Activated CD8-positive, alpha-beta memory T cell treated with anti-CD3 and anti-CD28 coated beads, Interleukin-2, amount 50 U/mL, for 1 hour (primary cell): ENCODE measurements around the gene PELO.
"Not testable (repeated sequence)": the region's sequence is repeated elsewhere in the genome, so short reads cannot be mapped to it uniquely, and the experiment has no call there.

Experiments
- DNase-seq: peaks from one replicate; pipeline ENCODE4 v3.0.0-alpha.2; 2020; ENCODE audit errors: extremely low read depth

Gene PELO, protein sequence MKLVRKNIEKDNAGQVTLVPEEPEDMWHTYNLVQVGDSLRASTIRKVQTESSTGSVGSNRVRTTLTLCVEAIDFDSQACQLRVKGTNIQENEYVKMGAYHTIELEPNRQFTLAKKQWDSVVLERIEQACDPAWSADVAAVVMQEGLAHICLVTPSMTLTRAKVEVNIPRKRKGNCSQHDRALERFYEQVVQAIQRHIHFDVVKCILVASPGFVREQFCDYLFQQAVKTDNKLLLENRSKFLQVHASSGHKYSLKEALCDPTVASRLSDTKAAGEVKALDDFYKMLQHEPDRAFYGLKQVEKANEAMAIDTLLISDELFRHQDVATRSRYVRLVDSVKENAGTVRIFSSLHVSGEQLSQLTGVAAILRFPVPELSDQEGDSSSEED

DNA sequence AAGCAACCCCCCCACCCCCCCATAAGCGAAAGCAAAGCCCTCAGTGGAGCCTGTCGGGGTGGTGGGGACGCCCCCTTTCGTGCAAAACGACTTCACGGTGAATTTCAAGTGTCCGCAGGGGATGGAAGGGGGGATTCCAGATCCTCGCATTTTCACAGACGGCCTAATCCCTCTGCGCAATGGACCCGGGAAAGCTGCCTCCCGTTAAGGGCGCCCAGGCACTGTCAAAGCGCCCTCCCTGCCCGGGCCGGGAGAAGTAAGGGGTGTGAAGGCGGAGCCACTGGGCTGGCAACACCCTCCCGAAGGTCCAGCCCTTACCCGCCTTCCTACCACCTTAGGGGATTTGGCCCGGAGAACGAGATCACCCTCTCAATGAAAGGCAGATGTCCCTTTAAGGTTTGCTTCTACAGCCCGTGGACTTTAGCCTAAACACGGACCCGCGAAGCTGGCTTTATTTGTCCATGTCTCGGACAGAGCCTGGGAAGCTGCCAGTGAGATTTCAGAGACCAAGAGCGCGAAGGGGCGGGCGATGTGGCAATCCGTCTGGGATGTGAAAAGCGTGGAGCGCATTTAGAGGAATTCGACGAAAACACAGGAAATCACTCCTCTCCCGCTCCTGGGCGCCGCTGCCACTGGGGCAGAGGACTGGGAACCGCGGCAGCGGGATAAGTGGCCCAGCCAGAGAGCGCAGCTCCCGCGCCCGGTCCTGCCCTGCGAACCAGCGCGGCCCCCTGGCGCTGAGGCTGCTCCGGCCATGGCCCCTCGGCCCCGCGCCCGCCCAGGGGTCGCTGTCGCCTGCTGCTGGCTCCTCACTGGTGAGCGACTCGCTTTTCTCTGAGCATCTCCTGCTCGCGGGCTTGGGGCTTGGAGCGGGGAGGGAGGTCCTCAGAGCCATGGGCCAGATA lies at the start of gene PELO, which contains the start of gene ITGA1:
PELO (plus strand) TSS at position 317 of the 905 bp plus-strand sequence. CDS start 12,479 bp downstream, outside the sequence.
ITGA1 (plus strand) TSS at position 317 of the 905 bp plus-strand sequence; CDS start at position 755, 438 bp downstream.
- DNase-seq, result no peak

DNA sequence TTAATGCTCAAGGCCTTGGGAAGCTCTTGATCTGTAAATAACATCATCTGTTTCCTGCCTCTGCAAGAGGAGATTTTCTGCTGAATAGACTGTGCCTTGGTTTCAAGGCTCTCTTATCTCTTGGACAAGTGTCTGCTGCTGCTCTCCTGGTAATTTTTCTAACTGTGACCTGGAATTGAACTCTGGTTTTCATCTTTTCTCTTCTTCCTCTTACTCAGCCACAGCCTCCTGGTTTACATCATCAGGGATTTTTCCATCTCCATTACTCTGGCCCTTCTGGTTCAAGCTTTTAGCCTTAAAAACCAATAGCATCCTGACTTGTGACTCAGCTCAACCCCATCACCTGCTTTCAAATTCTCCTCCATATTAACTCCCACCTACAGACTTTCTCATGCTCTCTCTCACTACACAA lies 49.6 kb upstream of the PELO start:
- DNase-seq, result no peak

DNA sequence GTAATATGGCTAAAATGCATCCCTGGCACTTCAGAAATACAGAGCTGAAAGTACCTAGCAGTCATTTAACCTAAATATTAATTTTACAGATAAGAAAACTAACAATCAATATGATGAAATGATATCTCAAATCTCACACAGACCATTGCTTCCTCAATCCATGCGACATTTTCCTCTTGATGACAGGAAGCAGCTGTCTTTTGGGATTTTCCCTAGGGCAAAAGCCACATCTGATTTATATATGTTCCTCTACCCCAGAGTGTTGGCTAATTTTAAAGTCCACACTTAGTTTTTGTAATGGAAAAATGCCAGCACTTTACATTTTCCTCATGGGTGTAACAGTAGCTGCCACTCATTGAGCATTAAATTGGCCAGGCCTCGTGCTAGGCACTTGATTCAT lies 47.7 kb upstream of the PELO start:
- DNase-seq, result no peak

- no peak for DNase-seq
Observed at GRCh38 chr5:52743012-52743411, 44.7 kb upstream of the PELO start.

GRCh38 chr5:52743529-52743928 lies 44.2 kb upstream of the PELO start:
- no peak for DNase-seq

GRCh38 chr5:52743970-52744369 lies 43.7 kb upstream of the PELO start:
- no peak for DNase-seq

- DNase-seq, result not testable (repeated sequence)
Observed at GRCh38 chr5:52744867-52745458, 42.8 kb upstream of the PELO start.

DNA sequence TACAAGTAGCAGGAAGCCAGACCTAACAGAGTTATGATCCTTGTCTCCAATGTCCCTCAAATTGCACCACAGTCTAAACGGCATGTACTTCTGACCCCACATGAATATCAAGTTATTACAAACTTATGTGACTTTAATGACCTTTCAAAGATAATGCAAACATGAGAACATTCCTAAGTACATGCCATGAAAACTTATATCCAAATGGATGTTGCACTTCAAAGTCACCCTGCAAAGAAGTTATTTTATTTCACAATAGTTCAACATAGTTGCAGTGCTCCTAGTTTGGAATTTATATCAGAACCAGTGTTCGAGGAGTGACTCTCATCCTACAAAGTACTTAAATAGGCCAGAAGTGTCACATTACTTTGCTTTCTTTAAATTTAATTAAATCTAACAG lies 41.2 kb upstream of the PELO start:
- no peak for DNase-seq

DNA sequence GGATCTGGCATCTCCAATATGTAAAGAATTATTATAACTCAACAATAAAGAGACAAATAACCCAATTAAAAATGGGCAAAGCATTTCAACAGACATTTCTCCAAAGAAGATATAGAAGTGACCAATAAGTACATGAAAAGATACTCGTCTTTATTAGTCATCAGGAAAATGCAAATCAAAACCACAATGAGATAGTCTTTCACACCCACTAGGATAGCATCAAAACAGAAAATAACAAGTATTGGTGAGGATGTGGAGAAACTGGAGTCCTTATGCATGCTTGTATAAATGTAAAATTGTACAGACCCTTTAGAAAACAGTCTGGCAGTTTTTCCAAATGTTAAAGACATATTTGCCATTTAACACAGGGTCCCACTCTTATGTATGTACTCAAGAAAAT lies 39.1 kb upstream of the PELO start:
- no peak for DNase-seq

- DNase-seq, result no peak
Observed at GRCh38 chr5:52749666-52750065, 38.0 kb upstream of the PELO start.

GRCh38 chr5:52751137-52751536 lies 36.6 kb upstream of the PELO start:
- DNase-seq, result no peak

GRCh38 chr5:52754051-52754450 lies 33.7 kb upstream of the PELO start:
- no peak for DNase-seq

- DNase-seq, result no peak
Observed at GRCh38 chr5:52757527-52757926, 30.2 kb upstream of the PELO start.

DNA sequence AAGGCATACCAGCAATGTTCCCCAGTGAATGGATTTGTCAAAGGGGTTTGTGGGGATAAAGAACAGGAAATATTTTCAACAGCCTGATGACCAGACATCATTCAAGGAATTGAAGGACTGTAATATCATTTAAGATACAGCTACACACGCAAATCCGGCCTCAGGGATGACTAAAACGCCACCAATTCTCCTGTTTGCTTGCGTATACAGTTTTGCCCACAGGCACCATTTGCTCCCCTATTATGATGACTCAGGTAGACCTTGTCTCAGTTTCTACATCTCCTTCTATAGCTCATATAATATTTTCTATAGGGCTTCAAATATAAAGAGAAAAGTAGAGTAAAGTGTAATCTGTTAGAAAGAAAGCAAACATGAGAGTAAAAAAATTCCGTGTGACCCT lies 29.7 kb upstream of the PELO start:
- DNase-seq, result no peak

DNA sequence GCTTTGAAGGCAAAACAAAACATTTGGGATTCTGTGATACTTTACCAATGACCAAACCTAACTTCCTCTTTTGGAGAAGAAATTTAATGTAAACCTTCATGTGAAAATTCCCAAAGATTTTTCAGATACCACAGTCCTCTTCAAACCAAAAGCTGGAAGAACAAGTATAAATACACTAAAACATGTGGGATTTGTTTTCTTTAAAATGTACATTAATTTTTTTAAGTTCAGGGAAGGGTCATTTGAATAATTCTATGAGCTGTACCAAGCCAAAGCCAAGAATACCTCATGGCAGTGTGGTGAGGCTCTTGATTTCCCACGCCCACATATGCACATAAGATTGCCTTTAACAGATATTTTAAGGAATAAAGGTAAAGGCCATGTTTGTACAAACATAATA lies 28.4 kb upstream of the PELO start:
- no peak for DNase-seq

DNA sequence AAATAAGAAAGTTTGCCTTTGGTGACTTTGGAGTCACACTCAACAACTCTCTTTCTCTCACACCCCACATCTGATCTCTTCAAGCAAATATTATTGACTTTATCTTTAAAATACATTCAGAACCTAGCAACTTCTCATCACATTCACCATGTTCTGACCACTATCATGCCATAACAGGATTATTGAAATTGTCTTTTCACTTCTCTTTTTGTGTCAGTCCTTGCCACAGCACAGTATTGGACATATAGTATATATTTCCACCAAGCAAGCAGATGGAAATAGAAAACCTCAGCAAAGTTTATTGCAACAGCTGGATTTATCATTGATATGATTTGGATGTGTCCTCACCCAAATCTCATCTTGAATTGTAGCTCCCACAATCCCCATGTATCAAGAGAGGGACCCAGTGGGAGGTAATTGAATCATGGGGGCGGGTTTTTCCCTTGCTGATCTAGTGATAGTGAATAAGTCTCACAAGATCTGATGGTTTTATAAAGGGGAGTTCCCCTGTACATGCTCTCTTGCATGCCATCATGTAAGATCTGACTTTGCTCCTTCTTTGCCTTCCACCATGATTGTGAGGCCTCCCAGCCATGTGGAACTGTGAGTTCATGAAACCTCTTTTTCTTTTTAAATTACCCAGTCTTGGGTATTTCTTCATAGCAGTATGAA lies 26.9 kb upstream of the PELO start:
- no peak for DNase-seq

DNA sequence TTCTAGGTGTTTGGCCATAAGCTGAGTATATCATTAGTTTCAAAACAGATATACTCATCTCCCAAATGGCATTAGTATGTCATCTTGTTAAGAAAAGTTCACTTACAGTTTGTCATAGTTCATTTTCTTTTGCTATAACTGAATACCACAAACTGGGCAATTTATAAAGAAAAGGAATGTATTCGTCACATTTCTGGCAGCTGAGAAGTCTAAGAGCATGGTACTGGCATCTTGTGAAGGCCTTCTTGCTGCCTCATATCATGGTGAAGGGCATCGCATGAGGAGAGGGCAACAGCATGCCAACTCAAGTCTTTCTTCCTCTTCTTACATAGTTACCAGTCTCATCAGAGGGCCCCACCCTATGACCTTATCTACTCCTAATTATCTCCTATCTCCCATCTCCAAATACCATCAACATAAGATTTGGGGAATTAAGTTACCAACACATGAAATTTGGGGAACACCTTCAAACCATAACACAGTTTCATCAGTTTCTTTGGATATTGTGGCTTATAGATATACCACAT lies 20.4 kb upstream of the PELO start:
- DNase-seq, result no peak

DNA sequence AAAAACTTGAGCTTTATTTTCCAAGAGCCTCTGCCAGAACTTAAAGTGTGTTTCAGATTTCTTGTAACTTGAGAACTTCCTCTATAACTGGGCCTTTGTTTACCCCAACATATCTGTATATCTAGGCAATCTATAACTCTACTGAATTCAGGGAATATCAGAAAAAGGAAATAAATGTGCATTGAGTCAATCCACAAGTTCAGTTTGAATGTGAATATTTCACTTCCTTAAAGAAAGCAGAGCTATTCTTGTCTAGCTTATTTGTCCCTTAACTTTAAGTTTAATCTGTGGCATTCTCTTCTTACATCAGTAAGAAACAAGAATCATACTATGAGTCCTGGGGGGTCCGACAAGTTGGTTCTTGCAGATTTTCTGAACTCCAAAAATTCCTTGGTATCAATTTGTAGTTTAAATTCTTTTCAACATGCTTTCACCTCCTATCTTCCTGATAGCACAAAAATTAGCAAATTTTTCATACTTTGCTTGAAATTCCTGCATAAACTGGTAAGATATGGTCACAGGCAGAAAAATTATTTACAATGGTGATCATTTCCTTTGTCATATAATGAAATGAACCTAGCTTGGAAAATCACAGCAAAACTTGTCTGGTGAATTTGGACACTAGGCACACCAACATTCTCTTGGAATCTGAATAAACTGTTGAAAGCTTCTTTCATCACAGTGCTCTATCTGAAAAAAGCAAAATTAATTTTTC lies 19.8 kb upstream of the PELO start:
- no peak for DNase-seq

DNA sequence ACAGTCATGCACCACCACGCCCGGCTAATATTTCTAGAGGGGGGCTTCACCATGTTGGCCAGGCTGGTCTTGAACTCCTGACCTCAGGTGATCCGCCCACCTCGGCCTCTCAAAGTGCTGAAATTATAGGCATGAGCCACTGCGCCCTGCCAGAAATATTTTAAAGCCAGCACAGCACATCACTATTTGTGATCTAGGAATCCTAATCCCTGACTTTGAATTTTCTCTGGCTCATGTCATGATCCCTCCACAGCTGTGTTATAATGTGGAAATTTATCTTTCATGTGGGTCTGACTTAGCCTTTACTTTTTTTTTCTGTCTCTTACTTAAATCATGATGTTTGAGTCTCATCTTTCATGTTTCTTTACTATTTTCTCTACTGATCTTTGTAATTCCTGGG lies 18.7 kb upstream of the PELO start:
- no peak for DNase-seq

DNA sequence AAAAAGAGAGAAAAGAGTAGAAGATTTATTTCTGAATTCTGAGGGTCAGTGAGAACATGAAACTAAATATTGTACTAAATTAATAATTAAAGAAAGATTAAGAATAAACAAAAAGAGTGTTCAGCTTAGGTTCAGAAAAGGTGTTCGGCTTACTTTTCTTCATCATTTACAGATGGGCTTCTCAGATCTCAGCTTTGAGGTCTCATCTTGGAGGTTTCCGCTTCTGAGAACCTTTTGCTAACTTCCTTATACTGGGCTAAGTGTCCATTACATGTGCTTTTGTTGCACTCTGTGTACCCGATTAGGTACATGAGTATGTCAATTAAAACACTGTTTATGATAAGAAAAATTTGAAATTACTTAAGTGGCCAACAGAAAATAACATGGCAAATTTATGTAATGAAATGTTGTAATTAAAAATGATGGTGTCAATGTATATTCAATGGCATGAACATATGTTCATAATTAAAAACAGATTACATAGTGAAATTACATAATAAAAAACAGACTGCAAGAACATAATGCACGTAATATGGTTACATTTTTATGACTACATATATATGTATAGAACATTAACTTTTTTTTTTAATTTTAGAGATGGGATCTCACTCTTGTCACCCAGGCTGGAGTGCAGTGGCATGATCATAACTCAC lies 17.3 kb upstream of the PELO start:
- no peak for DNase-seq
